H9 (cell line): Measurements from ENCODE around the gene CCDC178. TPM values are rescaled to one million over a fixed set of nuclear protein-coding genes. Genes with fewer than 3 reads are reported as not detected.

Experiments used
- DNase-seq: peaks from one replicate; pipeline ENCODE4 v3.0.0-alpha.2; 2017
- H2AFZ ChIP-seq: one replicate; pipeline ENCODE4 v1.6.1; 2013; ENCODE audit warnings: mild to moderate bottlenecking, low read length, control low read depth, moderate library complexity
- H2AK5ac ChIP-seq: 2 replicates; pipeline ENCODE4 v1.6.1; 2013; ENCODE audit warnings: low read length, control low read depth, mixed read lengths; ENCODE audit not compliant: insufficient read length
- H2BK120ac ChIP-seq: one replicate; pipeline ENCODE4 v1.6.1; 2013; ENCODE audit warnings: low read depth, mild to moderate bottlenecking, low read length, control low read depth, inconsistent platforms; ENCODE audit not compliant: poor library complexity, severe bottlenecking
- H2BK12ac ChIP-seq: 2 replicates; pipeline ENCODE4 v1.6.1; 2013; ENCODE audit warnings: low read length, control low read depth, mixed read lengths, low read depth; ENCODE audit not compliant: insufficient read length
- H2BK15ac ChIP-seq: 2 replicates; pipeline ENCODE4 v1.6.1; 2013; ENCODE audit warnings: low read depth, low read length, control low read depth
- H2BK20ac ChIP-seq: one replicate; pipeline ENCODE4 v1.6.1; 2013; ENCODE audit warnings: low read depth, mild to moderate bottlenecking, low read length, control low read depth, inconsistent platforms; ENCODE audit not compliant: poor library complexity, severe bottlenecking
- H2BK5ac ChIP-seq: 2 replicates; pipeline ENCODE4 v1.6.1; 2013; ENCODE audit warnings: low read length, control low read depth, mixed read lengths; ENCODE audit not compliant: insufficient read length
- H3K14ac ChIP-seq: 2 replicates; pipeline ENCODE4 v1.6.1; 2013; ENCODE audit warnings: low read length, control low read depth; ENCODE audit not compliant: insufficient read depth
- H3K18ac ChIP-seq: 2 replicates; pipeline ENCODE4 v1.6.1; 2013; ENCODE audit warnings: low read depth, mild to moderate bottlenecking, mixed read lengths, low read length, control low read depth; ENCODE audit not compliant: insufficient read length
- H3K23ac ChIP-seq: 2 replicates; pipeline ENCODE4 v1.6.1; 2013; ENCODE audit warnings: low read length, control low read depth, mixed read lengths, low read depth; ENCODE audit not compliant: insufficient read length
- H3K23me2 ChIP-seq: 2 replicates; pipeline ENCODE4 v1.6.1; 2013; ENCODE audit warnings: low read depth, mild to moderate bottlenecking, mixed read lengths, low read length, control low read depth; ENCODE audit not compliant: insufficient read length, poor library complexity, severe bottlenecking
- H3K27ac ChIP-seq: 2 replicates; pipeline ENCODE4 v1.5.1; 2013; ENCODE audit warnings: low read length, control low read depth, mixed read lengths, low read depth; ENCODE audit not compliant: insufficient read length
- H3K27me3 ChIP-seq: 2 replicates; pipeline ENCODE4 v1.6.1; 2013; ENCODE audit warnings: low read length, control low read depth, inconsistent platforms; ENCODE audit not compliant: insufficient read depth
- H3K4ac ChIP-seq: 2 replicates; pipeline ENCODE4 v1.6.1; 2013; ENCODE audit warnings: low read depth, mild to moderate bottlenecking, control low read depth, inconsistent platforms, low read length, moderate library complexity
- H3K4me1 ChIP-seq: 2 replicates; pipeline ENCODE4 v1.6.1; 2013; ENCODE audit warnings: low read length, control low read depth, inconsistent platforms; ENCODE audit not compliant: insufficient read depth
- H3K4me2 ChIP-seq: 2 replicates; pipeline ENCODE4 v1.6.1; 2013; ENCODE audit warnings: low read length, control low read depth, mixed read lengths; ENCODE audit not compliant: insufficient read length, insufficient read depth
- H3K56ac ChIP-seq: 2 replicates; pipeline ENCODE4 v1.6.1; 2013; ENCODE audit warnings: low read depth, mild to moderate bottlenecking, mixed read lengths, low read length, control low read depth; ENCODE audit not compliant: insufficient read length
- H3K79me1 ChIP-seq: 2 replicates; pipeline ENCODE4 v1.6.1; 2013; ENCODE audit warnings: low read depth, mild to moderate bottlenecking, moderate library complexity, low read length, control low read depth, inconsistent platforms; ENCODE audit not compliant: insufficient read depth, poor library complexity, severe bottlenecking
- H3K79me2 ChIP-seq: 2 replicates; pipeline ENCODE4 v1.6.1; 2013; ENCODE audit warnings: low read length, control low read depth, inconsistent platforms; ENCODE audit not compliant: insufficient read depth
- H3K9ac ChIP-seq: 2 replicates; pipeline ENCODE4 v1.6.1; 2013; ENCODE audit warnings: low read length, control low read depth, mixed read lengths; ENCODE audit not compliant: insufficient read length; ENCODE audit errors: extremely low read depth
- H3K9me3 ChIP-seq: one replicate; pipeline ENCODE4 v1.6.1; 2013; ENCODE audit warnings: low read depth, low read length, inconsistent platforms; ENCODE audit not compliant: control insufficient read depth
- H3T11ph ChIP-seq: one replicate; pipeline ENCODE4 v1.6.1; 2013; ENCODE audit warnings: mild to moderate bottlenecking, low read length, control low read depth, inconsistent platforms
- H4K20me1 ChIP-seq: one replicate; pipeline ENCODE4 v1.6.1; 2013; ENCODE audit not compliant: control insufficient read depth, insufficient read length, insufficient read depth
- H4K5ac ChIP-seq: 2 replicates; pipeline ENCODE4 v1.6.1; 2013; ENCODE audit warnings: low read depth, mild to moderate bottlenecking, mixed read lengths, low read length, control low read depth; ENCODE audit not compliant: insufficient read length
- H4K8ac ChIP-seq: replicated peaks from 2 replicates; pipeline ENCODE4 v1.6.1; 2013; ENCODE audit warnings: low read length, control low read depth, mixed read lengths, low read depth; ENCODE audit not compliant: insufficient read length
- H4K91ac ChIP-seq: 2 replicates; pipeline ENCODE4 v1.6.1; 2013; ENCODE audit warnings: low read depth, mild to moderate bottlenecking, moderate library complexity, mixed read lengths, low read length, control low read depth; ENCODE audit not compliant: insufficient read length
- H3K27ac Mint-ChIP-seq, 3 experiments: 2 replicates in 2 of 3; 3 replicates in 1 of 3; pipeline ENCODE4 v1.8.0; 2020 to 2021; ENCODE audit warnings: mixed read lengths in 3 of 3, mild to moderate bottlenecking in 1 of 3, moderate library complexity in 1 of 3
- H3K27me3 Mint-ChIP-seq: 2 replicates; pipeline ENCODE4 v1.8.0; 2021; ENCODE audit warnings: low read depth, mild to moderate bottlenecking, moderate library complexity, mixed read lengths
- H3K36me3 Mint-ChIP-seq, 3 experiments: 2 replicates in 2 of 3; 3 replicates in 1 of 3; pipeline ENCODE4 v1.8.0; 2020 to 2021; ENCODE audit warnings: low read depth in 3 of 3, mixed read lengths in 3 of 3; ENCODE audit not compliant: insufficient read depth in 1 of 3
- H3K4me1 Mint-ChIP-seq, 2 experiments: 2 replicates each; pipeline ENCODE4 v1.8.0; 2020; ENCODE audit warnings: mixed read lengths in 2 of 2
- H3K4me3 Mint-ChIP-seq, 2 experiments: 2 replicates in 1 of 2; 3 replicates in 1 of 2; pipeline ENCODE4 v1.8.0; 2020 to 2021; ENCODE audit warnings: mild to moderate bottlenecking in 2 of 2, mixed read lengths in 2 of 2, moderate library complexity in 1 of 2
- H3K9me3 Mint-ChIP-seq, 2 experiments: 2 replicates in 1 of 2; 3 replicates in 1 of 2; pipeline ENCODE4 v1.8.0; 2020; ENCODE audit warnings: mild to moderate bottlenecking in 2 of 2, mixed read lengths in 2 of 2, moderate library complexity in 1 of 2
- CTCF ChIP-seq: fragments of 200-600 bp; sonication (generic); conservative IDR thresholded peaks from 3 replicates; pipeline ENCODE4 v1.8.0; 2021; ENCODE audit warnings: antibody characterized with exemption, mild to moderate bottlenecking
- WGBS: extraction: QIAGEN DNeasy Blood & Tissue Kit; methylation state at CpG from one replicate; pipeline ENCODE4 v1.1.7; 2013; ENCODE audit warnings: missing lambda C conversion rate, low lambda C conversion rate, mixed read lengths; ENCODE audit not compliant: insufficient read length; ENCODE audit errors: extremely low coverage; 5-methylcytosine and 5-hydroxymethylcytosine counted together
- total RNA-seq: library from RNA; stranded (reverse); gene quantifications from 2 replicates; pipeline ENCODE4 v1.2.1, GENCODE V29; 2021

The CCDC178 gene
- total RNA-seq, 1 experiment from 2014 or later: not detected

- no peak overlapping the region for H3K27ac ChIP-seq
- H2BK15ac ChIP-seq: no peak overlapping the region
- H2BK12ac ChIP-seq: no peak overlapping the region
- H2BK20ac ChIP-seq: no peak overlapping the region
- H3K18ac ChIP-seq: no peak overlapping the region
- no peak overlapping the region for H2AK5ac ChIP-seq
- no peak overlapping the region for H3K4me3 Mint-ChIP-seq
- no peak overlapping the region for H3K9ac ChIP-seq
- no peak overlapping the region for H2BK5ac ChIP-seq
- H3K14ac ChIP-seq: no peak overlapping the region
- no CpG with 5 or more reads among the region's 2 CpGs for WGBS
- H2BK120ac ChIP-seq: no peak overlapping the region
- no peak overlapping the region for H3K27ac Mint-ChIP-seq
- H3K9me3 ChIP-seq: peaks cover 3% of the 10 kb centered on the region
- no peak overlapping the region for H3K4me2 ChIP-seq
- no peaks in the 10 kb centered on the region for H3K79me2 ChIP-seq
- no peaks in the 10 kb centered on the region for H3K27me3 ChIP-seq
- H3K4ac ChIP-seq: no peak overlapping the region
- no peak for DNase-seq
- peaks cover 16 to 23% of the 10 kb centered on the region in 2 experiments for H3K9me3 Mint-ChIP-seq
- no peak overlapping the region for H4K8ac ChIP-seq
- no peak overlapping the region for H4K91ac ChIP-seq
- H3K4me1 Mint-ChIP-seq: no peaks in the 10 kb centered on the region
- H3K79me1 ChIP-seq: no peaks in the 10 kb centered on the region
- H3K23ac ChIP-seq: no peak overlapping the region
- no peak overlapping the region for H3K56ac ChIP-seq
- TF ChIP-seq CTCF: no peak
- no peaks in the 10 kb centered on the region for H3K23me2 ChIP-seq
- no peak overlapping the region for H3T11ph ChIP-seq
- no peak overlapping the region for H2AFZ ChIP-seq
- no peak overlapping the region for H4K5ac ChIP-seq
- H3K36me3 Mint-ChIP-seq: peaks cover 2 to 14% (median 5%) of the 10 kb centered on the region in 3 experiments; a peak in 6 of 7 replicates
- no peaks in the 10 kb centered on the region for H4K20me1 ChIP-seq
- no peaks in the 10 kb centered on the region for H3K27me3 Mint-ChIP-seq
- no peaks in the 10 kb centered on the region for H3K4me1 ChIP-seq
Observed at GRCh38 chr18:33146014-33146413, 294.5 kb downstream of the CCDC178 start.
